H9 (cell line): ENCODE data around the gene FANCG. TPM values are rescaled to one million over a fixed set of nuclear protein-coding genes. Genes with fewer than 3 reads are reported as not detected.

Experiments used
- DNase-seq: peaks from one replicate; pipeline ENCODE4 v3.0.0-alpha.2; 2017
- H2AFZ ChIP-seq: one replicate; pipeline ENCODE4 v1.6.1; 2013; ENCODE audit warnings: mild to moderate bottlenecking, low read length, control low read depth, moderate library complexity
- H2AK5ac ChIP-seq: 2 replicates; pipeline ENCODE4 v1.6.1; 2013; ENCODE audit warnings: low read length, control low read depth, mixed read lengths; ENCODE audit not compliant: insufficient read length
- H2BK120ac ChIP-seq: one replicate; pipeline ENCODE4 v1.6.1; 2013; ENCODE audit warnings: low read depth, mild to moderate bottlenecking, low read length, control low read depth, inconsistent platforms; ENCODE audit not compliant: poor library complexity, severe bottlenecking
- H2BK12ac ChIP-seq: 2 replicates; pipeline ENCODE4 v1.6.1; 2013; ENCODE audit warnings: low read length, control low read depth, mixed read lengths, low read depth; ENCODE audit not compliant: insufficient read length
- H2BK15ac ChIP-seq: 2 replicates; pipeline ENCODE4 v1.6.1; 2013; ENCODE audit warnings: low read depth, low read length, control low read depth
- H2BK20ac ChIP-seq: one replicate; pipeline ENCODE4 v1.6.1; 2013; ENCODE audit warnings: low read depth, mild to moderate bottlenecking, low read length, control low read depth, inconsistent platforms; ENCODE audit not compliant: poor library complexity, severe bottlenecking
- H2BK5ac ChIP-seq: 2 replicates; pipeline ENCODE4 v1.6.1; 2013; ENCODE audit warnings: low read length, control low read depth, mixed read lengths; ENCODE audit not compliant: insufficient read length
- H3K14ac ChIP-seq: 2 replicates; pipeline ENCODE4 v1.6.1; 2013; ENCODE audit warnings: low read length, control low read depth; ENCODE audit not compliant: insufficient read depth
- H3K18ac ChIP-seq: 2 replicates; pipeline ENCODE4 v1.6.1; 2013; ENCODE audit warnings: low read depth, mild to moderate bottlenecking, mixed read lengths, low read length, control low read depth; ENCODE audit not compliant: insufficient read length
- H3K23ac ChIP-seq: 2 replicates; pipeline ENCODE4 v1.6.1; 2013; ENCODE audit warnings: low read length, control low read depth, mixed read lengths, low read depth; ENCODE audit not compliant: insufficient read length
- H3K23me2 ChIP-seq: 2 replicates; pipeline ENCODE4 v1.6.1; 2013; ENCODE audit warnings: low read depth, mild to moderate bottlenecking, mixed read lengths, low read length, control low read depth; ENCODE audit not compliant: insufficient read length, poor library complexity, severe bottlenecking
- H3K27ac ChIP-seq: 2 replicates; pipeline ENCODE4 v1.5.1; 2013; ENCODE audit warnings: low read length, control low read depth, mixed read lengths, low read depth; ENCODE audit not compliant: insufficient read length
- H3K27me3 ChIP-seq: 2 replicates; pipeline ENCODE4 v1.6.1; 2013; ENCODE audit warnings: low read length, control low read depth, inconsistent platforms; ENCODE audit not compliant: insufficient read depth
- H3K4ac ChIP-seq: 2 replicates; pipeline ENCODE4 v1.6.1; 2013; ENCODE audit warnings: low read depth, mild to moderate bottlenecking, control low read depth, inconsistent platforms, low read length, moderate library complexity
- H3K4me1 ChIP-seq: 2 replicates; pipeline ENCODE4 v1.6.1; 2013; ENCODE audit warnings: low read length, control low read depth, inconsistent platforms; ENCODE audit not compliant: insufficient read depth
- H3K4me2 ChIP-seq: 2 replicates; pipeline ENCODE4 v1.6.1; 2013; ENCODE audit warnings: low read length, control low read depth, mixed read lengths; ENCODE audit not compliant: insufficient read length, insufficient read depth
- H3K56ac ChIP-seq: 2 replicates; pipeline ENCODE4 v1.6.1; 2013; ENCODE audit warnings: low read depth, mild to moderate bottlenecking, mixed read lengths, low read length, control low read depth; ENCODE audit not compliant: insufficient read length
- H3K79me1 ChIP-seq: 2 replicates; pipeline ENCODE4 v1.6.1; 2013; ENCODE audit warnings: low read depth, mild to moderate bottlenecking, moderate library complexity, low read length, control low read depth, inconsistent platforms; ENCODE audit not compliant: insufficient read depth, poor library complexity, severe bottlenecking
- H3K79me2 ChIP-seq: 2 replicates; pipeline ENCODE4 v1.6.1; 2013; ENCODE audit warnings: low read length, control low read depth, inconsistent platforms; ENCODE audit not compliant: insufficient read depth
- H3K9ac ChIP-seq: 2 replicates; pipeline ENCODE4 v1.6.1; 2013; ENCODE audit warnings: low read length, control low read depth, mixed read lengths; ENCODE audit not compliant: insufficient read length; ENCODE audit errors: extremely low read depth
- H3K9me3 ChIP-seq: one replicate; pipeline ENCODE4 v1.6.1; 2013; ENCODE audit warnings: low read depth, low read length, inconsistent platforms; ENCODE audit not compliant: control insufficient read depth
- H3T11ph ChIP-seq: one replicate; pipeline ENCODE4 v1.6.1; 2013; ENCODE audit warnings: mild to moderate bottlenecking, low read length, control low read depth, inconsistent platforms
- H4K20me1 ChIP-seq: one replicate; pipeline ENCODE4 v1.6.1; 2013; ENCODE audit not compliant: control insufficient read depth, insufficient read length, insufficient read depth
- H4K5ac ChIP-seq: 2 replicates; pipeline ENCODE4 v1.6.1; 2013; ENCODE audit warnings: low read depth, mild to moderate bottlenecking, mixed read lengths, low read length, control low read depth; ENCODE audit not compliant: insufficient read length
- H4K8ac ChIP-seq: replicated peaks from 2 replicates; pipeline ENCODE4 v1.6.1; 2013; ENCODE audit warnings: low read length, control low read depth, mixed read lengths, low read depth; ENCODE audit not compliant: insufficient read length
- H4K91ac ChIP-seq: 2 replicates; pipeline ENCODE4 v1.6.1; 2013; ENCODE audit warnings: low read depth, mild to moderate bottlenecking, moderate library complexity, mixed read lengths, low read length, control low read depth; ENCODE audit not compliant: insufficient read length
- H3K27ac Mint-ChIP-seq, 3 experiments: 2 replicates in 2 of 3; 3 replicates in 1 of 3; pipeline ENCODE4 v1.8.0; 2020 to 2021; ENCODE audit warnings: mixed read lengths in 3 of 3, mild to moderate bottlenecking in 1 of 3, moderate library complexity in 1 of 3
- H3K27me3 Mint-ChIP-seq: 2 replicates; pipeline ENCODE4 v1.8.0; 2021; ENCODE audit warnings: low read depth, mild to moderate bottlenecking, moderate library complexity, mixed read lengths
- H3K36me3 Mint-ChIP-seq, 3 experiments: 2 replicates in 2 of 3; 3 replicates in 1 of 3; pipeline ENCODE4 v1.8.0; 2020 to 2021; ENCODE audit warnings: low read depth in 3 of 3, mixed read lengths in 3 of 3; ENCODE audit not compliant: insufficient read depth in 1 of 3
- H3K4me1 Mint-ChIP-seq, 2 experiments: 2 replicates each; pipeline ENCODE4 v1.8.0; 2020; ENCODE audit warnings: mixed read lengths in 2 of 2
- H3K4me3 Mint-ChIP-seq, 2 experiments: 2 replicates in 1 of 2; 3 replicates in 1 of 2; pipeline ENCODE4 v1.8.0; 2020 to 2021; ENCODE audit warnings: mild to moderate bottlenecking in 2 of 2, mixed read lengths in 2 of 2, moderate library complexity in 1 of 2
- H3K9me3 Mint-ChIP-seq, 2 experiments: 2 replicates in 1 of 2; 3 replicates in 1 of 2; pipeline ENCODE4 v1.8.0; 2020; ENCODE audit warnings: mild to moderate bottlenecking in 2 of 2, mixed read lengths in 2 of 2, moderate library complexity in 1 of 2
- CTCF ChIP-seq: fragments of 200-600 bp; sonication (generic); conservative IDR thresholded peaks from 3 replicates; pipeline ENCODE4 v1.8.0; 2021; ENCODE audit warnings: antibody characterized with exemption, mild to moderate bottlenecking
- WGBS: extraction: QIAGEN DNeasy Blood & Tissue Kit; methylation state at CpG from one replicate; pipeline ENCODE4 v1.1.7; 2013; ENCODE audit warnings: missing lambda C conversion rate, low lambda C conversion rate, mixed read lengths; ENCODE audit not compliant: insufficient read length; ENCODE audit errors: extremely low coverage; 5-methylcytosine and 5-hydroxymethylcytosine counted together
- total RNA-seq: library from RNA; stranded (reverse); gene quantifications from 2 replicates; pipeline ENCODE4 v1.2.1, GENCODE V29; 2021

FANCG gene
- total RNA-seq, 1 experiment from 2014 or later: 86.9 TPM

- H3K27me3 ChIP-seq: no peaks in the 10 kb centered on the region
- H3K9me3 ChIP-seq: no peaks in the 10 kb centered on the region
- no peak overlapping the region for H3K23ac ChIP-seq
- H2AFZ ChIP-seq: no peak overlapping the region
- Mint-ChIP-seq H3K27me3 (no peaks in the 10 kb centered on the region; the same call in 1 of the 2 replicates), H3K36me3 (peaks cover 47 to 73% (median 68%) of the 10 kb centered on the region in 3 experiments), H3K9me3 (no peaks in the 10 kb centered on the region), H3K27ac (no peak overlapping the region), H3K4me3 (no peak overlapping the region), H3K4me1 (peaks cover 29 to 31% of the 10 kb centered on the region in 2 experiments)
- H4K8ac ChIP-seq: no peak overlapping the region
- H4K91ac ChIP-seq: no peak overlapping the region
- H3K4ac ChIP-seq: no peak overlapping the region
- H3K56ac ChIP-seq: no peak overlapping the region
- peaks cover 7% of the 10 kb centered on the region; the same call in 1 of the 2 replicates for H3K4me1 ChIP-seq
- H2BK12ac ChIP-seq: no peak overlapping the region
- H3K4me2 ChIP-seq: no peak overlapping the region
- H2BK15ac ChIP-seq: no peak overlapping the region
- no peak overlapping the region for H2BK5ac ChIP-seq
- DNase-seq: no peak
- TF ChIP-seq CTCF: no peak
- H3K23me2 ChIP-seq: peaks cover 17% of the 10 kb centered on the region
- no peak overlapping the region for H3K9ac ChIP-seq
- H3K79me1 ChIP-seq: peaks cover 7% of the 10 kb centered on the region
- H4K20me1 ChIP-seq: no peaks in the 10 kb centered on the region
- no CpG with 5 or more reads among the region's 8 CpGs for WGBS
- H3K18ac ChIP-seq: no peak overlapping the region
- no peak overlapping the region for H2BK120ac ChIP-seq
- no peak overlapping the region for H2BK20ac ChIP-seq
- H3T11ph ChIP-seq: no peak overlapping the region
- no peak overlapping the region for H3K14ac ChIP-seq
- H3K27ac ChIP-seq: no peak overlapping the region
- H4K5ac ChIP-seq: no peak overlapping the region
- peaks cover 29% of the 10 kb centered on the region for H3K79me2 ChIP-seq
- H2AK5ac ChIP-seq: no peak overlapping the region
Measured at GRCh38 chr9:35074791-35075190, 5.0 kb downstream of the FANCG start.
